GM19468 (cell line): ENCODE results near the gene FOXP4.

Experiments
- ATAC-seq: cut with Tn5 transposase; IDR thresholded peaks from one replicate; pipeline ENCODE4 v1.9.1; 2021; ENCODE audit warnings: mild to moderate bottlenecking, moderate library complexity, moderate number of reproducible peaks; ENCODE audit not compliant: unreplicated experiment; ENCODE audit errors: extremely low read depth

The FOXP4 gene

GRCh38 chr6:41545703-41546474 lies at the start of gene FOXP4:
FOXP4 (plus strand) TSS chr6:41546381; CDS start chr6:41565761, 19,380 bp downstream.
- ATAC-seq, result peak; percentile 55

DNA sequence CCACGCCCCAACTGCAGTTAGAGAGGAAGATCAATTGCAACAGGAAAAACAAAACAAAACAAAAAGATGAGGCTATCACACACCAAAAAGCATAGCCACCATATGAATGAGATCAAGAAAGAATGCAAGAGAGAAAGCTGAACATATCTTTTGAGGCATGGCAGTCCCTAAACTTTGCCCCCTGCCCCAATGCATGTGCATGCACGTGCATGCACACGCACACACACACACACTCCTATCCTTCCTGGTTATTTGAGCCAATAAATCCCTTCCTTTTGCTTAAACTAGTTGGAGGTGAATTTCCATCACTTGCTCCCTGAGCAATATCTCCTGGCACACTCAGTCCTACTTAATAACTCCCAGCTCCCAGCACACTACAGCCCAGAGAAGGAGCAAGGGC lies 48.6 kb upstream of the FOXP4 start:
- ATAC-seq, result no peak

DNA sequence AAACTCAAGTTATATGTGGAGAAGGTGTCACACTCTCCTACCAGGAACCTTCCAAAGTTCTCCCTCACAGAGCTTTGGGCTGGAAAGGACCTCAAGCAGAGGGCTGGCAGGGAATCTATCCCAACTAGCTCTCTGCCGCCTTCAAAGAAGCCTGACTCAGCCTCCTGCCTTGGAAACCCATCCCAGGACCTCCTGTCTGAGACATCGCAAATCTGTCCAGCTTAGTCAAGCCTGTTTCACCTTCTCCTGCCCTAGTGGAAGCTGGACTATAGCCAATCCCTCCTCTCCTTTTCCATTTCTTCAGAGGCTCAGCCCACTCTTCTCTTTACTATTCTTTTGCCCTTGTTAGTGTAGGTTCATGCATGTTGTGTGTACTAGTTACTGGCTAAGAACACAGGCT lies 48.2 kb upstream of the FOXP4 start:
- no peak for ATAC-seq

GRCh38 chr6:41498968-41499599 lies 47.1 kb upstream of the FOXP4 start:
- ATAC-seq, result no peak

GRCh38 chr6:41500561-41500960 lies 45.6 kb upstream of the FOXP4 start:
- ATAC-seq, result no peak

DNA sequence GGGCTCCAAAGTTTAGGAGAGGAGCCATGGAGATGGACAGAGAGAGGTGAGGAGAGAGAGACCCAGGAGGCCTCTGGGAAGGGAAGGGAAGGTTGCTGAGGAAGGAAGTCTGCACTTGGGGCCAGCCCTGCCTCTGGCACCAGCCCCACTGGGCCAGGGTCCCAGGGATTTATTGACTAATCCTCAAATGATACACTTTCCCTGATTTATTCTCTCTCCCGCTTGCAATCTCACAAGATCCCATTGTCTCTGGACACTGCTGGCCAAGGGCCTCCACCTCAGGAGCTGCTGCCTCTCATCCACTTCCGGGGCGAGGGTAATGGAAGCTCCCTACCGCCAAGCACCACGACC lies 43.6 kb upstream of the FOXP4 start:
- no peak for ATAC-seq

DNA sequence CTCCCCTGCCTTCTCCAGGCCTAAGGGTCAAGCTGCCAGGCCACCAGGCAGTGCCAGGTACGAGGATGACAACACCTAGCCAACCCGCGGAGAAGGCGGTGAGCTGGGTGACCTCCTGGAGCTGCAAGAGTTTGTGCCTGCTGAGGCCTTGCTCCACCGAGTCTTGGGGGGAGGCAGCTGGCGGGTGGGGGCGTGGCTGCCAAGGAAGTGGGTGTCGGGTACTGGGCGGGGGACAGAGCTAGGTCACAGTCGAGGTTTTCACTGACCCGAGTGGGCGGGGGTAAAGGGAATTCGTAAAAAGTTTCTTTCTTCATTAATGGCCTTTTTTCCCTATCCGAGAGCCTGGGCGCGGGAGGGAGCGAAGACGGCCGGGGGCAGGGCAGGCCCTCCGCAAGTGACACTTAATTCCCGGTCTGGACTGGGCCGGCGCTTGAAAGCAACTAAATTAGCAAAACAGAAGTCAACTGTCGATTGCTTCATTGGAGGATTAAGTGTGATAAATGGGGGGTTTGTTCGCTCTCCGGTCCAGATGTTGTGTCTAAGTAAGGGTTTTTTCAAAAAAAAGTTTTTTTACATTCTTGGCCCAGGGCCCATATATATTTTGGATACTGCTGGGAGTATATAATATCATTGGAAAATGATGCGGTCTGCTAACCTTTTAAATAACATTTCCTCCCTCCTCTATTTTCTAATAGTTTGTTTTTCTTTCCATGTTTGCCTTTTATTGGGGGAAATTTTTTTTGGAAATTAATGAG lies 43.1 kb upstream of the FOXP4 start:
- no peak for ATAC-seq

GRCh38 chr6:41503827-41504465 lies 42.2 kb upstream of the FOXP4 start:
- ATAC-seq, result no peak

GRCh38 chr6:41504466-41505121 lies 41.6 kb upstream of the FOXP4 start:
- no peak for ATAC-seq

DNA sequence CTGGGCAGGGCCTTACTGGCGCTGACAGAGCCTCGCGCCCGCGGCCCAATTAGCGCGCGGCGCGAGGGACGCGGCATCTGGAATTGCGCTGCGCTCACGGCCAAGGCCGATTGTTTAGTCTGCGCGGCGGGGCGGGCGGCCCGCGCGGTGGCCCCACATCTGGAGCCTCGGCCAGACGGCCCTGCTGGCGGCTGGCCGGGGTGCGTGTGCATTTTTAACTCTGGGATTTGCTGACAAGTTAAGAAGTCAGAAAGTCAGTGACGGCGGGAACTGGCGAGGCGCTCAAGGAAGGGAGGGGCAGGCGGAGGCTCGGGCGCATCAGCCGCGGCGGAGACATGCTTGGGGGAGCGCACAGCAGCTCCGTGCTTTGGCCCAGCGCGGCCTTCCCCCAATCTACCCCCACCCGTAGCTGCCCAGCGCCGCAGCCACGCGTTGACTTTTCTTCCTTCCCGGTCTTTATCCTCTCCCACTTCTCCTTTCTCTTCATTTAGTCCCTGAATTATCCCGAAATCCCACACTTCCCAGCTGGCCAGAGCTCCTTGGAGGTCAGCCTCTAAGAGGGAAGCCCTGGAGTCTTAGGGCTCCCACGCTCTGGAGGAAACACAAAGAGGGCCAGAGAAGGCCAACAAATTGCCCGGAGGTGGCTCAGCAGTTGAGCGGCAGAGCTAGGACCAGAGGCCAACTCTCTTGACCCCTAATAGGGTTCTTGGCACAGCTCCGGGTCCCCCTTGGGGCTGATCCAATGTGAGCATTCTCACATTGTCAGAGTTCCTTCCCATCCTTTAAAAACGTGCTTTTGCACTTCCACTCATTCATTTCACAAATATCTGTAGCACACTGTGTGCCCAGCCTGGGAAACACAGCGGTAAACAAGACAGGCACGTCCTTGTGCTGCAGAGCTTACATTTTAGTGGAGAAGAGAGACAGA lies 40.8 kb upstream of the FOXP4 start:
- ATAC-seq, result peak; percentile 31

- no peak for ATAC-seq
These were observed 37.7 kb upstream of the FOXP4 start for GRCh38 chr6:41508479-41508878.

- ATAC-seq, result no peak
These were observed 36.6 kb upstream of the FOXP4 start for GRCh38 chr6:41509580-41509979.

GRCh38 chr6:41511443-41512060 lies 34.6 kb upstream of the FOXP4 start:
- no peak for ATAC-seq

- no peak for ATAC-seq
These were observed 34.0 kb upstream of the FOXP4 start for GRCh38 chr6:41512146-41512701.

GRCh38 chr6:41515995-41516394 lies 30.2 kb upstream of the FOXP4 start:
- no peak for ATAC-seq

DNA sequence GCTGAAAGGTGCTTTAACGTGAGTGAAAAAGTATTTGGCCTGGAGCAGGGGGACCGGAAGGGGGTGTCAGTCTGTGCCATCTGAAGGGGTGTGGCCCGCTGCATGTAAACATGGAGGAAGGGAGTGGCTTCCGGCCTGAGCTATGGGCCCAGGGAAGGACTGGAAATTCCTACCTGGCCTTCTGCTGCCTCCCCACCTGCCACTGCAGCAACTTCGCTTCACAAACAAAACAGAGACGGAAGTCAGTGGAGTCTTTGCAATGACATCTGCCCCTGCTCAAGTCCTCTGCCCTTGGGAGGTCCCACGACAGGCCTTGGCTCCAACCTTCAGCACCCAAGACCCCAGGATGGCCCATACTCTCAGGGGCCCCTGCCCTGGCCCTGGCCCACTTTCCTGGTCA lies 28.1 kb upstream of the FOXP4 start:
- no peak for ATAC-seq

GRCh38 chr6:41519305-41519744 lies 26.9 kb upstream of the FOXP4 start:
- ATAC-seq, result no peak
